GDM1 (cell line): ENCODE measurements around the gene SLCO3A1.
"Not testable (repeated sequence)": the region's sequence is repeated elsewhere in the genome, so short reads cannot be mapped to it uniquely, and the experiment has no call there.

Experiments
- DNase-seq: peaks from one replicate; lab custom pipeline; 2025; lab: John Stamatoyannopoulos, UW

SLCO3A1 gene

GRCh38 chr15:92070251-92070650 lies 216.7 kb downstream of the SLCO3A1 start:
- not testable (repeated sequence) for DNase-seq

GRCh38 chr15:92071045-92071634 lies 217.6 kb downstream of the SLCO3A1 start:
- no peak for DNase-seq

GRCh38 chr15:92073044-92073785 lies 219.7 kb downstream of the SLCO3A1 start:
- DNase-seq: no peak

GRCh38 chr15:92074101-92074500 lies 220.6 kb downstream of the SLCO3A1 start:
- DNase-seq: no peak

GRCh38 chr15:92074646-92075045 lies 221.1 kb downstream of the SLCO3A1 start:
- DNase-seq: peak; percentile 33

- DNase-seq: no peak
Measured at GRCh38 chr15:92075764-92076163, 222.3 kb downstream of the SLCO3A1 start.

GRCh38 chr15:92076541-92076940 lies 223.0 kb downstream of the SLCO3A1 start:
- DNase-seq: no peak

- DNase-seq: peak; percentile 58
Measured at GRCh38 chr15:92077353-92078085, 224.0 kb downstream of the SLCO3A1 start.

GRCh38 chr15:92078270-92078669 lies 224.8 kb downstream of the SLCO3A1 start:
- no peak for DNase-seq

- DNase-seq: no peak
Measured at GRCh38 chr15:92079047-92079446, 225.5 kb downstream of the SLCO3A1 start.

GRCh38 chr15:92079647-92080255 lies 226.2 kb downstream of the SLCO3A1 start:
- no peak for DNase-seq

GRCh38 chr15:92082006-92082843 lies 228.7 kb downstream of the SLCO3A1 start:
- DNase-seq: peak; percentile 27

GRCh38 chr15:92083190-92083589 lies 229.7 kb downstream of the SLCO3A1 start:
- no peak for DNase-seq

GRCh38 chr15:92087211-92087610 lies 233.7 kb downstream of the SLCO3A1 start:
- DNase-seq: no peak

- no peak for DNase-seq
Measured at GRCh38 chr15:92091155-92091734, 237.7 kb downstream of the SLCO3A1 start.

- DNase-seq: no peak
Measured at GRCh38 chr15:92092289-92093105, 239.0 kb downstream of the SLCO3A1 start.

GRCh38 chr15:92095693-92096092 lies 242.2 kb downstream of the SLCO3A1 start:
- peak; percentile 33 for DNase-seq

GRCh38 chr15:92097474-92098178 lies 244.1 kb downstream of the SLCO3A1 start:
- peak; percentile 49 for DNase-seq

- DNase-seq: no peak
Measured at GRCh38 chr15:92098869-92099268, 245.4 kb downstream of the SLCO3A1 start.

- DNase-seq: no peak
Measured at GRCh38 chr15:92100301-92100700, 246.8 kb downstream of the SLCO3A1 start.
